Transverse colon (tissue), 4 donors: ENCODE measurements around the gene CRLF1. TPM values are rescaled to one million over a fixed set of nuclear protein-coding genes. Genes with fewer than 3 reads are reported as not detected.

Experiments
- DNase-seq: peaks from one replicate; pipeline ENCODE4 v3.0.0-alpha.2; 2019
- H3K27ac ChIP-seq, 4 donors: fragments of 200-600 bp; sonication (generic); 2 replicates each; pipeline ENCODE4 v1.5.1; 2016 to 2018; ENCODE audit warnings: inconsistent platforms in 4 of 4
- H3K27me3 ChIP-seq: fragments of 200-600 bp; sonication (generic); 2 replicates; pipeline ENCODE4 v1.5.1; 2017; ENCODE audit warnings: inconsistent platforms
- H3K36me3 ChIP-seq, 4 donors: fragments of 200-600 bp; sonication (generic); 2 replicates each; pipeline ENCODE4 v1.5.1; 2017 to 2019; ENCODE audit warnings: inconsistent platforms in 4 of 4
- H3K4me1 ChIP-seq, 4 donors: fragments of 200-600 bp; sonication (generic); 2 replicates each; pipeline ENCODE4 v1.5.1; 2017 to 2020; ENCODE audit warnings: inconsistent platforms in 4 of 4
- H3K4me3 ChIP-seq, 4 donors: fragments of 200-600 bp; sonication (generic); 1 replicate in 1 of 4; 2 replicates in 3 of 4; pipeline versions ENCODE4 v1.5.1 to v1.6.1; 2017 to 2019; ENCODE audit warnings: inconsistent platforms in 4 of 4
- H3K9me3 ChIP-seq, 2 donors: fragments of 200-600 bp; sonication (generic); 2 replicates each; pipeline ENCODE4 v1.5.1; 2017 to 2019; ENCODE audit warnings: inconsistent platforms in 2 of 2
- EP300 ChIP-seq: sonication (generic); formaldehyde crosslinking; IDR thresholded peaks from one replicate; pipeline ENCODE4 v1.6.1; 2017; ENCODE audit warnings: antibody characterized with exemption, low read depth
- POLR2A ChIP-seq: fragments of 450-650 bp; IDR thresholded peaks from one replicate; pipeline ENCODE4 v1.6.1; 2016; ENCODE audit warnings: antibody characterized with exemption, mild to moderate bottlenecking, moderate library complexity
- POLR2AphosphoS5 ChIP-seq, 3 donors: sonication (generic); formaldehyde crosslinking; IDR thresholded peaks; one replicate each; pipeline ENCODE4 v1.6.1; 2016; ENCODE audit warnings: antibody characterized with exemption in 3 of 3
- WGBS, 2 donors: methylation state at CpG; one replicate each; pipeline ENCODE4 v1.1.5; 2018; ENCODE audit warnings: low coverage in 1 of 2; 5-methylcytosine and 5-hydroxymethylcytosine counted together
- in situ Hi-C, 4 donors: fragments of 200-750 bp; cut with MboI; loops; one replicate each; pipeline versions ENCODE4 v1.15.0 to v1.15.1; 2017; ENCODE audit warnings: low sequenced_read_pairs in 3 of 4, low pct_ligation_motif_present in 1 of 4, low pct_unique_long_range_greater_than_20kb in 1 of 4
- intact Hi-C: fragments of 100-400 bp; cut with DNase I; formaldehyde crosslinking; loops from one replicate; pipeline ENCODE4 v1.15.1; 2023; ENCODE audit warnings: low total_unique reads
- total RNA-seq, 4 donors: library from RNA; depleted of rRNA; stranded (reverse); fragments of >200 nt; gene quantifications; one replicate each; pipeline ENCODE4 v1.1.0, GENCODE V29; 2016
- TF ChIP-seq, protein P1 (sequence below), 5 experiments: fragments of 200-600 bp in 3 of 5; fragments of 450-650 bp in 2 of 5; sonication (generic) in 3 of 5; IDR thresholded peaks; 1 replicate in 2 of 5; 2 replicates in 3 of 5; pipeline ENCODE4 v1.5.1; 2016 to 2017; ENCODE audit warnings: antibody characterized with exemption in 5 of 5, inconsistent platforms in 3 of 5, mild to moderate bottlenecking in 2 of 5, moderate library complexity in 1 of 5

CRLF1 gene
- total RNA-seq, 4 donors from 2014 or later = 1.1 to 21.0 (median 6.1) TPM

DNA sequence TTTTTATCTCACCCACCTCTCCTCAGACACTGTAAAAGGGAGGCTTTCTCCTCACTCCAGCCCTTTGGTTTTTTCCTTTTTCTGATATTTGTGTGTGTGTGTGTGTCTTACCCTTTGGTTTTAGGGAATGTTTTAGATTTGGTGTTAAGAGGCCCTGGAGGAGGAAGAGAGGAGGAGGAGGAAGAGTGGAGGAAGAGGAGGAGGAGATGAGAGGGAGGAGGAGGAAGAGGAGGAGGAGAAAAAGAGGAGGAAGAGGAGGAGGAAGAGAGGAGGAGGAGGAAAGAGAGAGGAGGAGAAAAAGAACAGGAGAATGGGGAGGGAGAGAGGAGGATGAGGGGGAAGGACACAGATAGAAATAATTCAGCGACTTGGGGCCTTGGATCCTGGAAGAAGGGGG lies 40.8 kb upstream of the CRLF1 start:
- Histone ChIP-seq H3K4me1 (peaks cover 0 to 39% (median 20%) of the 10 kb centered on the region in 4 donors), H3K27ac (no peak overlapping the region), H3K4me3 (no peak overlapping the region), H3K36me3 (no peaks in the 10 kb centered on the region), H3K27me3 (no peaks in the 10 kb centered on the region), H3K9me3 (no peaks in the 10 kb centered on the region)
- in situ Hi-C loops = no loop called here
- WGBS, 2 donors = 95 to 100% methylated on average over 1 of the region's 1 CpG
- TF ChIP-seq EP300 (no peak), POLR2AphosphoS5 (IDR thresholded peaks at IDR 0.05) (no peak), POLR2A (no peak)
- TF ChIP-seq, protein P1, sequence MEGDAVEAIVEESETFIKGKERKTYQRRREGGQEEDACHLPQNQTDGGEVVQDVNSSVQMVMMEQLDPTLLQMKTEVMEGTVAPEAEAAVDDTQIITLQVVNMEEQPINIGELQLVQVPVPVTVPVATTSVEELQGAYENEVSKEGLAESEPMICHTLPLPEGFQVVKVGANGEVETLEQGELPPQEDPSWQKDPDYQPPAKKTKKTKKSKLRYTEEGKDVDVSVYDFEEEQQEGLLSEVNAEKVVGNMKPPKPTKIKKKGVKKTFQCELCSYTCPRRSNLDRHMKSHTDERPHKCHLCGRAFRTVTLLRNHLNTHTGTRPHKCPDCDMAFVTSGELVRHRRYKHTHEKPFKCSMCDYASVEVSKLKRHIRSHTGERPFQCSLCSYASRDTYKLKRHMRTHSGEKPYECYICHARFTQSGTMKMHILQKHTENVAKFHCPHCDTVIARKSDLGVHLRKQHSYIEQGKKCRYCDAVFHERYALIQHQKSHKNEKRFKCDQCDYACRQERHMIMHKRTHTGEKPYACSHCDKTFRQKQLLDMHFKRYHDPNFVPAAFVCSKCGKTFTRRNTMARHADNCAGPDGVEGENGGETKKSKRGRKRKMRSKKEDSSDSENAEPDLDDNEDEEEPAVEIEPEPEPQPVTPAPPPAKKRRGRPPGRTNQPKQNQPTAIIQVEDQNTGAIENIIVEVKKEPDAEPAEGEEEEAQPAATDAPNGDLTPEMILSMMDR (IDR thresholded peaks at IDR 0.05) = no peak
- intact Hi-C loops = no loop called here
- DNase-seq = no peak

DNA sequence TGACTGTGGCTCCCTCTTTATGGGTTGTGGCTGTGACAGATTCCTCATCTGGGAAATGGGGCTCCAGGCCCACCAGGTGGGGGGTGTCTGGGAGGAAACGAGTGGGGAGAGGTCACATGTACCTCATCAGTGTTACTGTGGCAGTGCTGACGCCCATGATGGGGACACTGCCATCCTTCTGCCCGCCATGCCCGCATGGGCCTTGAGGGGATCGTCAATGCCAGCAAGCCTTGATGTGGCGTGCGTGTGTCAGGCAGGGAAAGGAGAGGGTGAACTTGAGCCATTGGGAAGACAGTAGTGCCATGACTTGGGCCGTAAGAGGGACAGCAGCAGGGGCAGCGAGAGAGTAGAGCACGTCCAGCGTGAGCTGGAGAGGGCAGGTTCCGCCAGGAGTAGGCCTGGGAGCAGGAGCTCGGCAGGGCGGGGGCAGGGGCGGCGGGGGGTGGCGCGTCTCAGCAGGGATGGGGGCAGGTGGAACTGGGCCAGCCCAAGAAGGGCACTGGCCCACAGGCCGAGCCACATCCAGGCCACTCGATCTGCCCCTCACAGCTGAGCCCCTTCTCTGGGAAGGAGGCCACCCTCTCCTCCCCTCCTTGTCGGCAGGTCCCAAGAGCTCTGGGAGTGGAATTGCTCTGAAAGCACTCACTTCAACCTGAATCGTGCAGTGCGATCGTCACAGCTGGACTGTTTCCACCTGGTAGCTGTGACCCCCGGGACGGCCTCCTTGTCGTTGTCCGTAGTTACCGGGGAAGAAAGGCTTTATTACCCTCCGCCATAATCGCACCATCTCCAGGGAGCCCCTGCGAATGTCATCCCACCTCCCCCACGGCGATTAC lies 40.2 kb upstream of the CRLF1 start:
- no peaks in the 10 kb centered on the region for H3K9me3 ChIP-seq
- peaks cover 0 to 39% (median 20%) of the 10 kb centered on the region in 4 donors for H3K4me1 ChIP-seq
- WGBS, 2 donors = 83 to 93% methylated on average over 6 to 34 of the region's 34 CpGs
- intact Hi-C loops = no loop called here
- H3K27ac ChIP-seq = no peak overlapping the region
- no peaks in the 10 kb centered on the region for H3K27me3 ChIP-seq
- DNase-seq = no peak
- H3K36me3 ChIP-seq = no peaks in the 10 kb centered on the region
- TF ChIP-seq, protein P1 (IDR thresholded peaks at IDR 0.05) = no peak
- TF ChIP-seq POLR2A = no peak
- no peak for TF ChIP-seq EP300
- TF ChIP-seq POLR2AphosphoS5 (IDR thresholded peaks at IDR 0.05) = no peak
- no peak overlapping the region for H3K4me3 ChIP-seq
- in situ Hi-C loops = no loop called here

DNA sequence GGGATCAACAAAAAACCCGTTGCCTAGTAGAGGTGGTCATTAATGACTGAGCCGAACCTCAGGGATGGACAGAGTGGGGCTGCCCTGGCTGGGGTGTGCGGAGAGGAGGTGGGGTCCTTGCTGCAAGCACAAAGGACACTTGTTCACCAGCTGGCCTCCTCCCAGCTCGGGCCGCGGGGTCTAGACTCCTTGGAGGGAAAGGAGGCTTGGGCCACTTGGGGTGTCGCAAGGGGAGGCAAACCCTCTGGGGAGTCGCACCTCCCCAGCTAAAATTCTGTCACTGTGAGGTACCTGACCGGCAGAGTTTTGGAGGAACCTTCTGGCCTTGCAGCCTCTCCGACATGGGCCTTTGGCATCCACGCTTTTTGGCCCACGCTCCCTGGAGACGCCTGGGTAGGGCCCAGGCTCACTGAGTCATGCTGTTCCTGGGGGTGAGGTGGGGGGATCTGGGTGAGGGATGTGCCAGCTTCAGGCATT lies 38.5 kb upstream of the CRLF1 start:
- H3K4me3 ChIP-seq = no peak overlapping the region
- TF ChIP-seq POLR2A = no peak
- TF ChIP-seq EP300 = no peak
- no peak for TF ChIP-seq POLR2AphosphoS5 (IDR thresholded peaks at IDR 0.05)
- TF ChIP-seq, protein P1 (IDR thresholded peaks at IDR 0.05) = no peak
- peak overlapping the region in 2 of 4 donors; percentile 21 to 25 for H3K27ac ChIP-seq
- 38 to 77% methylated on average over 1 to 13 of the region's 13 CpGs for WGBS, 2 donors
- DNase-seq = no peak
- H3K27me3 ChIP-seq = no peaks in the 10 kb centered on the region
- no peaks in the 10 kb centered on the region for H3K9me3 ChIP-seq
- H3K4me1 ChIP-seq = peaks cover 0 to 27% (median 17%) of the 10 kb centered on the region in 4 donors
- intact Hi-C loops = no loop called here
- in situ Hi-C loops = no loop called here
- no peaks in the 10 kb centered on the region for H3K36me3 ChIP-seq

DNA sequence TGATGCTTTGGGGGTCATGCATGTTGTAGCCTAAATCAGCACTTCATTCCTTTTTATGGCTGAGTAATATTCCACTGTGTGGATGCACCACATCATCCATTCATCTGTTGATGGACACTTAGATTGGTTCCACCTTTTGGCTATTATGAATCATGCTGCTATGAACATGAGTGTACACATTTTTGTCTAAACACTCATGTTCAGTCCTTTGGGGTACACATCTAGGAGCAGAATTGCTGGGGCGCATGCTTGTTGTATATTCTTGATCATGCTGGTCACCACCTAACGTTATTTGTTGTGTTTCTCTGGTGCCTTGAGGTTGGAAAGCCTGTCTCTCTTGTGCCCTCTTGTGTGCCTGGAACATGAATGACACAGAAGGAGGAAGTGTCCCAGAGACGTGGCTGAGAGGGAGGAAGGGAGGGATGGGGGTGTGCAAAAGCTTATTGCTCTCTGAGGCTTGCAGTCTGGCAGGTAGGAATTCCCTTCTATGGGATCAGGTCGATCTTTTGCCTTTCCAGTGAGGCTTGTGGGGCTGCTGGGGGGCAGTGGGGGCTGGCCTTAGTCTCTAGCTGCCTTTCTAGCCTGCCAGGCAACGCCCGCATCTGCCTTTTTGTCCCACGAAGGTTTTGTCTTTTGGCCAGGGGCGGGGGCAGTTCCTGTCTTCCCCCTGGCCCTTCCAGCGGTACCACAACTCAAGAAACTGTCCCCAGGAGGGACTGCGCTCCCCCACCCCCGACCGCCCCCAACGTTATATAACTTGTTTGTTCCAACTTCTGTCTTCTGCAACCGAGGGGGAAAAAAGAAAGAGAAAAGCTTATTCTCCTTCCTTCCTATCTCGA lies 37.8 kb upstream of the CRLF1 start:
- no peak for TF ChIP-seq POLR2AphosphoS5 (IDR thresholded peaks at IDR 0.05)
- TF ChIP-seq, protein P1 (IDR thresholded peaks at IDR 0.05) = peak in 1 of 5 experiments; percentile 27
- intact Hi-C loops (no loop called here), in situ Hi-C loops (no loop called here)
- WGBS, 2 donors = 59 to 64% methylated on average over 12 to 15 of the region's 15 CpGs
- H3K9me3 ChIP-seq = no peaks in the 10 kb centered on the region
- no peaks in the 10 kb centered on the region for H3K27me3 ChIP-seq
- DNase-seq = no peak
- no peak overlapping the region for H3K4me3 ChIP-seq
- H3K36me3 ChIP-seq = no peaks in the 10 kb centered on the region
- H3K27ac ChIP-seq = peak overlapping the region in 3 of 4 donors; percentile 21 to 25 (median 21)
- H3K4me1 ChIP-seq = peaks cover 0 to 23% (median 14%) of the 10 kb centered on the region in 4 donors
